Kidney capillary endothelial cell (primary cell): ENCODE measurements around the gene SGF29.
"Not testable (repeated sequence)": the region's sequence is repeated elsewhere in the genome, so short reads cannot be mapped to it uniquely, and the experiment has no call there.

ENCODE experiments used
- DNase-seq: peaks from one replicate; pipeline ENCODE4 v3.0.0-alpha.2; 2018; ENCODE audit warnings: low spot score

The SGF29 gene

DNA sequence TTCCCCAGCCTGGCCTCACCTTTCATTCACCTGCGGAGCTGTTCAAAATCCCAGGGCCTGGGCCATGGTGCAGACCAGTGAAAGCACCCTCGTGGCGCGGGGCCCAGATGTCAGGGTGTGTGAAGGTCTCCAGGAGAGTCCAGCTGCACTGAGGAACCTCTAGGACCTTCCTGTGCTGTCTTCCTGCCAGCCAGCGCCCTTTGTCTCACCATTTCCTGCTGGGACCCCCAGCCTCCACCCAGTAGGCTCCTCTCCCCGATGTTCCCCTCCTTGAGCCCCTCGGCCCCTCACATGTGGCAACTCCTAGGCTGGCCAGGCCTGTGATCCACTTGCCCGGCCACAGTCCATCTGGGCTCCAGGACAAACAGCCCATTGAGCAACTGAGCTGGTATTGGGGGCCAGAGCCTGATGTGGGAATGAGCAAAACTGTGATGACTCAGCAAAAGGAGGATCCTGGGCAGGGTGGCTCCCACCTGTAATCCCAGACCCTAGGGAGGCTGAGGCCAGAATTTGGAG is 42.5 kb downstream of the SGF29 start:
- no peak for DNase-seq

DNA sequence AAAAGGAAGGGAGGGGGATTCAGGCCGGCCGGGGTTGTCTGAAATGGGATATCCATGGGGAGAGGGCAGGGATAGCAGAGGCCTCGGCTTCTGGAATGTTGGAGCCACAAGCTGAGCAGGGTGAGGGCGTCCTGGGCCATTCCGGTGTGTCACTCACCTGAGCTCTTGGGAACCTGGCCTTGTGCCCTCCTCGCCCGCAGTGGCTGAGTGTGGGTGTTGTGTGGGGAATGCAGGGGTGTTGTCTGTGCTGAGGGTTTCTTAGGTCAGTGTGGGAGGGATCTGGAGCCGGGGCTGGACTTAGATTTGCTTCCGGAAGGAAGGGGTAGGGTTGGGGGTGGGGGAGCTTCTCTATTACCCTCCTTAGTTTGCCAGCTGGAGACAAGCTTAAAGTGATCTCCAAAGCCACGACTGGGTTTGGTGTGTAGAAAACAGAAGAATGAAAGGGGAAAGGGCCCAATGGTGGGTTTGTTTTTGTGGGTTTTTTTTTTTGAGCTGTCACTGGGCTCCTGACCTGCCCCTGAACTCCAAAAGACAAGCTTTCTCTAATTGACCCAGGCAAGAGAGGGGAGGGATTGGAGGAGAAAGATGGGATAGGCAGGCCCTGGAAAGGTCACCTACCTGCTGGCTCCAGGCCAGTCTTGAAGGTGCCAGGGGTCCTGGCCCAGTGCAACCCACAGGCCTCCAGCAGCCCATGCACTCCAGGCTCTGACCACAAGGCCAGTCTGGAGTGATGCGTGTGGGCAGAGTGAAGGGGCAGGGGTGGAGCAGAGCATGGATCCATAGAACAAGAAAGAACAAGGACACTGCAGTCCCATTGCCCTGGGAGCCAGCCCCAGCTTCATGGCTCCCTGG is 43.3 kb downstream of the SGF29 start, which contains the start of gene SULT1A2:
TSS of gene SULT1A2 (minus strand) at position 211 of the 852 bp plus-strand sequence. CDS start 1,120 bp downstream, outside the sequence.
- DNase-seq, result no peak

- no peak for DNase-seq
Observed at GRCh38 chr16:28597692-28598261, 44.1 kb downstream of the SGF29 start.

- not testable (repeated sequence) for DNase-seq
Observed at GRCh38 chr16:28599377-28600285, 45.9 kb downstream of the SGF29 start.

- not testable (repeated sequence) for DNase-seq
Observed at GRCh38 chr16:28600965-28601364, 47.2 kb downstream of the SGF29 start.

GRCh38 chr16:28601589-28601988 is 47.9 kb downstream of the SGF29 start:
- DNase-seq, result not testable (repeated sequence)

- DNase-seq, result not testable (repeated sequence)
Observed at GRCh38 chr16:28602062-28602461, 48.3 kb downstream of the SGF29 start.

- no peak for DNase-seq
Observed at GRCh38 chr16:28602529-28602928, 48.8 kb downstream of the SGF29 start.

GRCh38 chr16:28603381-28604185 is 49.9 kb downstream of the SGF29 start:
- no peak for DNase-seq

- DNase-seq, result no peak
Observed at GRCh38 chr16:28604186-28604565, 50.5 kb downstream of the SGF29 start.

- no peak for DNase-seq
Observed at GRCh38 chr16:28606291-28607115, 52.8 kb downstream of the SGF29 start.

DNA sequence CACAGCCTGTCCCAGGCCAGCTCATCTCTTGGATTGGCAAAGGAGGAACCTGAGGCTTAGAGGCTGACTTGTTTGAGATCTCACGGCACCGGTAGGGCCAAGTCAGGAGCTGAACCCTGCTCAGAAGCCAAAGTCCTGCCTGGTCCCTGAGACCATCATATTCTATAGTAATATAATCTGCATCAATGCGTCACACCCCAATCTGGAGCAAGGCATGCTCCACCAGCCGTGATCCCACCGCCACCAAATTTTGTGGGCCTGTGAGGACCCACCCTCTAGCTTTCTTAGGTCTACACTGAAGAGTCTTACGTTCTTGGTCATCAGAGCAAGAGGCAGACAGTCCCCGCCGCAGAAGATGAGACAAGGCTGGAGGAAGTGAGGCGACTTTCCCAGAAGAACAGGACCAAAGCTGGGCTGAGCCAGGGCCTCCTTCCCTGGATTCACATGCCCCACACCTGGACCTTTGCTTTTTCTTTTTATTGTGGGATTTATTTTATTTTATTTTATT is 53.5 kb downstream of the SGF29 start:
- no peak for DNase-seq

DNA sequence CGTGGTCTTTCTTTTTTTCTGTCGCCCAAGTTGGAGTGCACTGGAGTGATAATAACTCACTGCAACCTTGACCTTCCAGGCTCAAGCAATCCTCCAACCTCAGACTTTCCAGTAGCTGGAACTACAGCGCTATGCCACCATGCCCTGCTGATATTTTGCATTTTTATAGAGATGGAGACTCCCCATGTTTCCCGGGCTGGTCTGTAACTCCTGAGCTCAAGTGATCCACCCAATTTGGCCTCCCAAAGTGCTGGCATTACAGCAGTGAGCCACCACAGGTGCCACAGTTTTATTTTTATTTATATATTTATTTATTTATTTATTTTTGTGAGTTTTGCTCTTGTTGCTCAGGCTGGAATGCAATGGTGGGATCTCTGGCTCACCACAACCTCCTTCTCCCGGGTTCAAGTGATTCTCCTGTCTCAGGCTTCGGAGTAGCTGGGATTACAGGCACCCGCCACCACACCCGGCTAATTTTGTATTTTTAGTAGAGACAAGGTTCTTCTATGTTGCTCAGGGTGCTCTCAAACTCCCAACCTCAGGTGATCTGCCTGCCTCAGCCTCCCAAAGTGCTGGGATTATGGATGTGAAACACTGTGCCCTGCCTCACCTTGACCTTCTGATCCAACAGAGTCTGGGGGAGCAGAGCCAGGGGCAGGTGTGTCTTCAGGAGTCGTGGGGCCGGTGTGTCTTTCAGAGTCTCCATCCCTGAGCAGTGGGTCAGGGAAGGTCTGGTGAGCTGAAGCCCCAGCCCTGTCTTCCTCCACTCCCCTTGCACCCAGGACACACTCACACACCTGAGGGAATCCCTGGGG is 54.2 kb downstream of the SGF29 start:
- not testable (repeated sequence) for DNase-seq

- DNase-seq, result not testable (repeated sequence)
Observed at GRCh38 chr16:28608496-28608808, 54.7 kb downstream of the SGF29 start.

- not testable (repeated sequence) for DNase-seq
Observed at GRCh38 chr16:28608867-28609596, 55.3 kb downstream of the SGF29 start.

DNA sequence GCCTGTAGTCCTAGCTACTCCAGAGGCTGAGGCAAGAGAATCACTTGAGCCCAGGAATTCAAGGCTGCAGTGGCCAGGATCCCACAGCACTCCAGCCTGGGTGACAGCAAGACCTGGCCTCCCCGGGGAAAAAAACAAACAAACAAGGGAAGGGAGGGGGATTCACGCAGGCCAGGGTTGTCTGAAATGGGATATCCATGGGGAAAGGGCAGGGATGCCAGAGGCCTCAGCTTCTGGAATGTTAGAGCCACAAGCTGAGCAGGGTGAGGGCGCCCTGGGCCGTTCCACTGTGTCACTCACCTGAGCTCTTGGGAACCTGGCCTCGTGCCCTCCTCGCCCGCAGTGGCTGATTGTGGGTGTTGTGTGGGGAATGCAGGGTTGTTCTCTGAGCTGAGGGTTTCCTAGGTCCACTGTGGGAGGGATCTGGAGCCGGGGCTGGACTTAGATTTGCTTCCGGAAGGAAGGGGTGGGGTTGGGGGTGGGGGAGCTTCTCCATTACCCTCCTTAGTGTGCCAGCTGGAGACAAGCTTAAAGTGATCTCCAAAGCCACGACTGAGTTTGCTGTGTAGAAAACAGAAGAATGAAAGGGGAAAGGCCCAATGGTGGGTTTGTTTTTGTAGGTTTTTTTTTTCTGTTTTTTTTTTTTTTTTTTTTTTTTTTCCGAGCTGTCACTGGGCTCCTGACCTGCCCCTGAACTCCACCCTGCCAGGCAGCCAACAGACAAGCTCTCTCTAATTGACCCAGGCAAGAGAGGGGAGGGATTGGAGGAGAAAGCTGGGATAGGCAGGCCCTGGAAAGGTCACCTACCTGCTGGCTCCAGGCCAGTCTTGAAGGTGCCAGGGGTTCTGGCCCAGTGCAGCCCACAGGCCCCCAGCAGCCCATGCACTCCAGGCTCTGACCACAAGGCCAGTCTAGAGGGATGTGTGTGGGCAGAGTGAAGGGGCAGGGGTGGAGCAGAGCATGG is 56.2 kb downstream of the SGF29 start, which contains the start of gene SULT1A1:
TSS of gene SULT1A1 (minus strand) at position 414 of the 964 bp plus-strand sequence. CDS start 1,189 bp downstream, outside the sequence.
- DNase-seq, result no peak

DNA sequence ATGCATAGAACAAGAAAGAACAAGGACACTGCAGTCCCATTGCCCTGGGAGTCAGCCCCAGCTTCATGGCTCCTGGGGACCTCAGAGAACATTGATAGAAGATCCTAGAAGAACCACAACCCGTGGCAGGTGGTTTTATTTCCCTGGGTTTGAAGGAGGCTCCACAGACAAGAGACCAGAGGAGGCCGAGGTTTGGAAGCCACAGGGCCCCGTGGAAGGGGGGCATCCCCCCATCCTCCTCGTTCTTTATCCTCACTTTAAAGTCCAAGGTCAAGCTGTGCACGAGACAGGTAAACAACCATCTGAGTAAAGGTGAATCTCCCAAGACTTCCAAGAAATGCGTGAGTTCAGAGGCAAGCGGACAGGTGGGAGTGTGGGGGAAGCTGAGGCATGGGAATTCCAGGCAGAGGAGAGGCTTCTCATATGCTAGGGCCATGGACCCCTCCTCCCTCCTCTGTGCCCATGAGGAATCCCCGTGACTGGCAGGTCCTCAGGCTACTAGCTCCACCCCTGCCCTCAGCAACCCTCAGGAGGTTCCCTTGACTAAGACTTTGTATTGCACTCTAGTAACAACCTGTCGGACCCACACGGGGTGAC is 57.0 kb downstream of the SGF29 start:
- no peak for DNase-seq
